GM12878 (cell line): ENCODE results near the gene GRM1. TPM values are rescaled to one million over a fixed set of nuclear protein-coding genes. Genes with fewer than 3 reads are reported as not detected.

ENCODE experiments used
- ATAC-seq: fragments of 200-7000 bp; cut with Tn5 transposase; 3 replicates; pipeline ENCODE4 v1.9.1; 2020; ENCODE audit warnings: mild to moderate bottlenecking, moderate library complexity
- BruUV-seq: library from RNA; stranded (reverse); fragments of 400-500 nt; replicated peaks from 2 replicates; lab custom pipeline; 2021; lab: Mats Ljungman, UMichigan
- CTCF ChIA-PET: fragments of 300-600 bp; sonication (Branson Sonifier 250); formaldehyde crosslinking; extraction: SDS; loops from one replicate; lab custom pipeline; 2021; ENCODE audit warnings: inconsistent platforms; lab: Yijun Ruan, JAX
- POLR2A ChIA-PET: fragments of 350-600 bp; formaldehyde crosslinking; extraction: SDS; loops from one replicate; lab custom pipeline; 2021; ENCODE audit warnings: inconsistent platforms; lab: Charles Lee
- RAD21 ChIA-PET: fragments of 300-600 bp; sonication (Branson Sonifier 250); formaldehyde crosslinking; loops from one replicate; lab custom pipeline; 2023; ENCODE audit warnings: antibody characterized with exemption; ENCODE audit not compliant: unreplicated experiment; lab: Charles Lee
- SMC1A ChIA-PET: fragments of 300-600 bp; sonication (Branson Sonifier 250); formaldehyde crosslinking; loops from one replicate; lab custom pipeline; 2023; ENCODE audit not compliant: unreplicated experiment, uncharacterized antibody; lab: Charles Lee
- DNase-seq: peaks from one replicate; pipeline ENCODE4 v3.0.0-alpha.2; 2011; ENCODE audit warnings: low read depth, low spot score
- FAIRE-seq: peaks from 3 replicates; lab custom pipeline; 2011; peaks lifted over from hg19 to GRCh38; lab: Jason Lieb, UNC
- H2AFZ ChIP-seq: 2 replicates; pipeline ENCODE4 v1.6.0; 2011; ENCODE audit warnings: low read depth, low read length, control low read depth; ENCODE audit not compliant: control insufficient read depth
- H3K27ac ChIP-seq: 2 replicates; pipeline ENCODE4 v1.5.1; 2011; ENCODE audit warnings: control low read depth; ENCODE audit not compliant: control insufficient read depth, insufficient read depth
- H3K27me3 ChIP-seq, 2 experiments: replicated peaks in 1 of 2; 2 replicates each; pipeline versions ENCODE4 v1.6.0 to v1.6.1; 2011; ENCODE audit warnings: low read length in 1 of 2; ENCODE audit not compliant: control insufficient read depth in 2 of 2, insufficient read depth in 2 of 2
- H3K36me3 ChIP-seq, 2 experiments: 2 replicates each; pipeline ENCODE4 v1.5.1; 2011; ENCODE audit warnings: low read length in 1 of 2; ENCODE audit not compliant: control insufficient read depth in 2 of 2, insufficient read depth in 2 of 2
- H3K4me1 ChIP-seq: 2 replicates; pipeline ENCODE4 v1.6.1; 2011; ENCODE audit warnings: mild to moderate bottlenecking, low read length, moderate library complexity, mixed read lengths; ENCODE audit not compliant: control insufficient read depth, insufficient read depth
- H3K4me2 ChIP-seq: 2 replicates; pipeline ENCODE4 v1.6.0; 2011; ENCODE audit warnings: control low read depth; ENCODE audit not compliant: control insufficient read depth, insufficient read depth
- H3K4me3 ChIP-seq: fragments of 200-600 bp; sonication (generic); 2 replicates; pipeline ENCODE4 v1.5.1; 2016
- H3K79me2 ChIP-seq: 2 replicates; pipeline ENCODE4 v1.6.0; 2011; ENCODE audit warnings: low read length; ENCODE audit not compliant: control insufficient read depth, insufficient read depth
- H3K9ac ChIP-seq: 2 replicates; pipeline ENCODE4 v1.8.0; 2011; ENCODE audit warnings: low read length, control low read depth, mixed read lengths; ENCODE audit not compliant: control insufficient read depth, insufficient read depth
- H3K9me3 ChIP-seq: replicated peaks from 3 replicates; pipeline ENCODE4 v1.5.1; 2011; ENCODE audit warnings: mild to moderate bottlenecking, low read length; ENCODE audit not compliant: control insufficient read depth, insufficient read depth
- H4K20me1 ChIP-seq: 2 replicates; pipeline ENCODE4 v1.6.0; 2011; ENCODE audit not compliant: control insufficient read depth, insufficient read depth
- CREM ChIP-seq: IDR thresholded peaks from 2 replicates; pipeline ENCODE4 v1.6.1; 2014; ENCODE audit warnings: antibody characterized with exemption, low read depth
- CTCF ChIP-seq, 3 experiments: IDR thresholded peaks in 2 of 3; conservative IDR thresholded peaks in 1 of 3; 2 replicates each; pipeline ENCODE4 v1.5.1; 2011; ENCODE audit warnings: low read depth in 3 of 3, low read length in 3 of 3, mild to moderate bottlenecking in 3 of 3, control low read depth in 2 of 3, moderate library complexity in 2 of 3, inconsistent platforms in 1 of 3, mixed read lengths in 1 of 3; ENCODE audit not compliant: control insufficient read depth in 2 of 3, insufficient read depth in 1 of 3; ENCODE audit errors: extremely low read depth in 1 of 3
- HDGF ChIP-seq: fragments of 450-650 bp; IDR thresholded peaks from 2 replicates; pipeline ENCODE4 v1.6.1; 2016; ENCODE audit warnings: antibody characterized with exemption
- IRF4 ChIP-seq: IDR thresholded peaks from 2 replicates; pipeline ENCODE4 v1.6.1; 2011; ENCODE audit warnings: low read depth, low read length
- IRF5 ChIP-seq: fragments of 450-650 bp; IDR thresholded peaks from 2 replicates; pipeline ENCODE4 v1.6.1; 2017; ENCODE audit warnings: borderline replicate concordance
- NR2C2 ChIP-seq: IDR thresholded peaks from 2 replicates; pipeline ENCODE4 v1.6.1; 2011; ENCODE audit warnings: borderline replicate concordance, low read depth; ENCODE audit not compliant: control insufficient read depth, insufficient read length
- RELA ChIP-seq: fragments of 450-650 bp; IDR thresholded peaks from 2 replicates; pipeline ENCODE4 v1.8.0; 2014; ENCODE audit warnings: borderline replicate concordance; ENCODE audit not compliant: partially characterized antibody
- STAT3 ChIP-seq: IDR thresholded peaks from 2 replicates; pipeline ENCODE4 v1.6.1; 2011; ENCODE audit warnings: low read depth, low read length, improper control_type of control experiment
- WGBS: methylation state at CpG from one replicate; pipeline ENCODE4 v1.1.6; 2016; ENCODE audit warnings: low lambda C conversion rate; ENCODE audit not compliant: insufficient replicate concordance, insufficient coverage; ENCODE audit errors: missing lambda C conversion rate; 5-methylcytosine and 5-hydroxymethylcytosine counted together
- in situ Hi-C: fragments of 300-500 bp; cut with MboI; formaldehyde crosslinking; loops from 9 replicates; pipeline ENCODE4 v1.14.3; 2018; ENCODE audit warnings: mixed read lengths
- intact Hi-C: fragments of 100-400 bp; cut with micrococcal nuclease; formaldehyde crosslinking; loops from one replicate; pipeline ENCODE4 v1.14.2; 2022; ENCODE audit not compliant: unreplicated experiment
- polyA plus RNA-seq, 11 experiments: library from polyadenylated mRNA; depleted of rRNA in 4 of 11; unstranded in 6 of 11; stranded (reverse) in 5 of 11; fragments of >200 nt; fragmentation: Nextera tagmentation in 4 of 11; fragmentation: Illumina TruSeq in 1 of 11; extraction: Ambion mirVana in 4 of 11; extraction: Trizol in 1 of 11; gene quantifications; 1 replicate in 1 of 11; 2 replicates in 10 of 11; pipeline versions ENCODE4 v1.2.1 to v1.2.3, GENCODE V29; 2011 to 2016; ENCODE audit warnings: inconsistent platforms in 2 of 11, missing spikeins in 2 of 11, low read depth in 1 of 11
- total RNA-seq, 4 experiments: library from RNA; depleted of rRNA in 3 of 4; stranded (reverse); fragments of >200 nt in 3 of 4; fragmentation: Illumina TruSeq in 1 of 4; extraction: Trizol in 1 of 4; gene quantifications; 2 replicates each; pipeline versions ENCODE4 v1.2.1 to v1.2.3, GENCODE V29; 2013 to 2021

GRM1 gene
- total and polyA plus RNA-seq, 10 of the 15 experiments (the other 5 are each of a cell fraction or from before 2014, with no cell fraction given) = 0.04 TPM; not detected in 9

GRCh38 chr6:146050168-146050567 is 21.3 kb downstream of the GRM1 start (continued):
- no peak for TF ChIP-seq IRF5

- no peak overlapping the region for H2AFZ ChIP-seq
- no peak overlapping the region for H3K9ac ChIP-seq
- ChIA-PET RAD21 (no interaction called here), SMC1A (no interaction called here), POLR2A (no interaction called here), CTCF (no interaction called here)
- no peaks in the 10 kb centered on the region for H4K20me1 ChIP-seq
- 57% methylated on average over 6 of the region's 6 CpGs for WGBS
- H3K27ac ChIP-seq = no peak overlapping the region
- no peaks in the 10 kb centered on the region for H3K27me3 ChIP-seq
- no peaks in the 10 kb centered on the region for H3K36me3 ChIP-seq
- ATAC-seq (no peak), FAIRE-seq (no peak), DNase-seq (no peak)
- BruUV-seq = no TSS peak
- H3K9me3 ChIP-seq = no peaks in the 10 kb centered on the region
- H3K4me3 ChIP-seq = no peak overlapping the region
- TF ChIP-seq STAT3 (no peak), IRF4 (no peak), CTCF (IDR thresholded peaks at IDR 0.05 in 2 of 3, conservative IDR thresholded peaks at IDR 0.05 in 1 of 3; ENCODE audit: control insufficient read depth in 2 of 3, extremely low read depth in 1 of 3, insufficient read depth in 1 of 3, low read depth in 3 of 3, low read length in 3 of 3) (no peak), RELA (no peak), CREM (no peak), NR2C2 (no peak), HDGF (no peak)
- no peaks in the 10 kb centered on the region for H3K79me2 ChIP-seq
- no peak overlapping the region for H3K4me2 ChIP-seq
- in situ Hi-C loops (no loop called here), intact Hi-C loops (no loop called here)
- H3K4me1 ChIP-seq = no peaks in the 10 kb centered on the region
These were observed 27.6 kb downstream of the GRM1 start for GRCh38 chr6:146056506-146056905.
